ENCODE results near the gene SDK2.

Gene SDK2

GRCh38 chr17:73616120-73616872, 27.9 kb downstream of the SDK2 start:
- DNase-seq (ENCODE audit: low spot score): no peak
- in situ Hi-C loops (cut with MboI; ENCODE audit: low pct_unique_long_range_greater_than_20kb, low sequenced_read_pairs, unreplicated experiment): no loop called here
- no peak for TF ChIP-seq CTCF (IDR thresholded peaks at IDR 0.05; ENCODE audit: extremely low read depth, insufficient read depth, missing control alignments)

GRCh38 chr17:73614256-73614655, 30.0 kb downstream of the SDK2 start:
- no peak for TF ChIP-seq CTCF (IDR thresholded peaks at IDR 0.05; ENCODE audit: extremely low read depth, insufficient read depth, missing control alignments)
- DNase-seq (ENCODE audit: low spot score): no peak
- in situ Hi-C loops (cut with MboI; ENCODE audit: low pct_unique_long_range_greater_than_20kb, low sequenced_read_pairs, unreplicated experiment): no loop called here

GRCh38 chr17:73613271-73614233, 30.7 kb downstream of the SDK2 start:
- TF ChIP-seq CTCF (IDR thresholded peaks at IDR 0.05; ENCODE audit: extremely low read depth, insufficient read depth, missing control alignments): no peak
- DNase-seq (ENCODE audit: low spot score): no peak
- in situ Hi-C loops (cut with MboI; ENCODE audit: low pct_unique_long_range_greater_than_20kb, low sequenced_read_pairs, unreplicated experiment): no loop called here

- DNase-seq (ENCODE audit: low spot score): no peak
- no peak for TF ChIP-seq CTCF (IDR thresholded peaks at IDR 0.05; ENCODE audit: extremely low read depth, insufficient read depth, missing control alignments)
- in situ Hi-C loops (cut with MboI; ENCODE audit: low pct_unique_long_range_greater_than_20kb, low sequenced_read_pairs, unreplicated experiment): no loop called here
Observed at GRCh38 chr17:73612031-73612472, 32.2 kb downstream of the SDK2 start.

- DNase-seq (ENCODE audit: low spot score): no peak
- TF ChIP-seq CTCF (IDR thresholded peaks at IDR 0.05; ENCODE audit: extremely low read depth, insufficient read depth, missing control alignments): no peak
- in situ Hi-C loops (cut with MboI; ENCODE audit: low pct_unique_long_range_greater_than_20kb, low sequenced_read_pairs, unreplicated experiment): no loop called here
Observed at GRCh38 chr17:73611630-73612029, 32.6 kb downstream of the SDK2 start.

- DNase-seq (ENCODE audit: low spot score): no peak
- TF ChIP-seq CTCF (IDR thresholded peaks at IDR 0.05; ENCODE audit: extremely low read depth, insufficient read depth, missing control alignments): no peak
- in situ Hi-C loops (cut with MboI; ENCODE audit: low pct_unique_long_range_greater_than_20kb, low sequenced_read_pairs, unreplicated experiment): no loop called here
Observed at GRCh38 chr17:73610331-73610911, 33.8 kb downstream of the SDK2 start.

All from GM13977 (cell line).